EH (cell line): ENCODE results near the gene IL32.

Experiments used
- DNase-seq: peaks from one replicate; pipeline ENCODE4 v3.0.0-alpha.2; 2015; ENCODE audit warnings: low read depth

The IL32 gene

GRCh38 chr16:3089717-3090592 lies 24.5 kb downstream of the IL32 start:
- no peak for DNase-seq

GRCh38 chr16:3091551-3091950 lies 26.1 kb downstream of the IL32 start:
- no peak for DNase-seq

GRCh38 chr16:3092501-3092941 lies 27.1 kb downstream of the IL32 start:
- no peak for DNase-seq

- peak; percentile 42 for DNase-seq
Observed at GRCh38 chr16:3094289-3095027, 29.0 kb downstream of the IL32 start.

- DNase-seq: no peak
Observed at GRCh38 chr16:3095869-3096268, 30.4 kb downstream of the IL32 start.

- no peak for DNase-seq
Observed at GRCh38 chr16:3096362-3096761, 30.9 kb downstream of the IL32 start.

- DNase-seq: no peak
Observed at GRCh38 chr16:3097266-3097665, 31.8 kb downstream of the IL32 start.

- no peak for DNase-seq
Observed at GRCh38 chr16:3098459-3099394, 33.3 kb downstream of the IL32 start, which contains the start of gene ZSCAN10. ZSCAN10 (minus strand) TSS chr16:3099294; CDS start chr16:3092937, 6,357 bp downstream.

- DNase-seq: no peak
Observed at GRCh38 chr16:3099395-3099731, 33.9 kb downstream of the IL32 start.

- DNase-seq: peak; percentile 92
Observed at GRCh38 chr16:3099732-3100499, 34.5 kb downstream of the IL32 start.

GRCh38 chr16:3101018-3101840 lies 35.8 kb downstream of the IL32 start:
- peak; percentile 42 for DNase-seq

GRCh38 chr16:3101841-3102470 lies 36.5 kb downstream of the IL32 start:
- DNase-seq: no peak

- DNase-seq: peak; percentile 87
Observed at GRCh38 chr16:3106205-3106928, 40.9 kb downstream of the IL32 start.

GRCh38 chr16:3112058-3112880 lies 46.8 kb downstream of the IL32 start, which contains the start of gene ZNF205:
ZNF205 (plus strand) TSS chr16:3112586; CDS start chr16:3113431, 845 bp downstream.
- peak; percentile 71 for DNase-seq

- DNase-seq: no peak
Observed at GRCh38 chr16:3112881-3113574, 47.6 kb downstream of the IL32 start.

GRCh38 chr16:3113765-3114479 lies 48.5 kb downstream of the IL32 start:
- peak; percentile 26 for DNase-seq

GRCh38 chr16:3115003-3115402 lies 49.6 kb downstream of the IL32 start:
- no peak for DNase-seq
